ENCODE data around the gene PLXNA2.

- TF ChIP-seq CTCF (IDR thresholded peaks at IDR 0.05) (no peak), EP300 (IDR thresholded peaks at IDR 0.05) (no peak), POLR2A (IDR thresholded peaks at IDR 0.05) (no peak)
Observed at GRCh38 chr1:207990876-207991582, 253.2 kb downstream of the PLXNA2 start.
